Stimulated activated CD8-positive, alpha-beta memory T cell treated with anti-CD3 and anti-CD28 coated beads, Interleukin-7, amount 100 ng/mL, for 48 hours (primary cell): ENCODE measurements around the gene CDK15.

Source experiments
- DNase-seq, 2 donors: peaks; one replicate each; pipeline ENCODE4 v3.0.0-alpha.2; 2020; ENCODE audit warnings: low read depth in 1 of 2; ENCODE audit errors: extremely low read depth in 1 of 2

Gene CDK15

DNA sequence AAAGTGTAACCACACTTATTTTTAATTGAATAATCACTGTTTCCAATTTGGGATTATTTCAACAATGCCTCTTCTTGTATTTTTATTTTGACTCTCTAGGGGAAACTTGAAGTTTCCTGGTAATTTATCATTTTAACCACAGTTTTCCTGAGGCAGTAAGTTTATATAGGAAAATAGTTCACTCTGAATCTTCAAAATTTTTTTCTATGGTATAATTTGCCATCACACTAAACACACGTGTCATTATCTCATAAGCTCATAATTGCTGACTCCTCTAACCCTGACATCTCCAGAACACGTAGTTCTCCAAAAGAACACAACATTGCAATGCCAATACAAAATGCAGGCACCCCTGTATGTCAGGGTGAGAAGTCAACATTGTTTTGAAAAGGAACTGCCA is 125.1 kb downstream of the CDK15 start:
- DNase-seq, result no peak

DNA sequence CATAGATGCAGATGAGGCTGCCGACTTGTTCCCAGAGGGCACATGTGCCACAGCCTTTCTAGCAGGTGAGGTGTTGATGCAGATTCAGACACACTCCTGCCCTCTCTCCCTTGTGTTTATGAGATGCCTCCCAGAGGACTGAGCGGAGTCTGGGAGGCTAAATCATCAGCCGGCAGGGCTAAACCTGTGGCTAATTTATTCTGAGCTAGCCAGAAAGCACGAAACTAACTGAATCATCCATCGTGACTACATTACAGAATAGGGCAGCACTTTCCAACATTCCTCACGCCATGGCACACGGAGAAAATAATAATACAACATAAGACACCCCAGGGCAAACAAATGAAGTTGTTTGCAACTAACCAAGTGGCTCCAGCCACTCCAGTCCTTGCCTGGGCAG is 125.6 kb downstream of the CDK15 start:
- DNase-seq, result no peak

DNA sequence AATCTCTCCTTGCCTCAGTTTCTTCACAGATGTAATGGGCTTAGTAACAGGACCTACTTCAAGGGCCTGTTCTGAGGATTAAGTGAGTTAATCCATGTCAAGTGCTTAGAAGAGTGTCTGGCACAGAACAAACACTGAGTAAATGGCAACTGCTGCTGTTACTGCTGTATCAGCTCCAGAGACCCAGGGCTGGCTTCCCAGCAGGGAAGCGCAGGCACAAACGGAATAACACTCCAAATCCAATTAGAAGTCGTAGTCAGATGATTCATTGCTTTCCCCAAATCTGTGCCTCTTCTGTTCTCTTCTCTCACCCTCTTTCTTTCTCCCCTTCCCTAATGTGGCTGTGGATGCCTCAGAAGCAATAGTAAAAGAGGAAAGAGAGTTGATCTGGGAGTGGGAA is 126.2 kb downstream of the CDK15 start:
- DNase-seq, result no peak

DNA sequence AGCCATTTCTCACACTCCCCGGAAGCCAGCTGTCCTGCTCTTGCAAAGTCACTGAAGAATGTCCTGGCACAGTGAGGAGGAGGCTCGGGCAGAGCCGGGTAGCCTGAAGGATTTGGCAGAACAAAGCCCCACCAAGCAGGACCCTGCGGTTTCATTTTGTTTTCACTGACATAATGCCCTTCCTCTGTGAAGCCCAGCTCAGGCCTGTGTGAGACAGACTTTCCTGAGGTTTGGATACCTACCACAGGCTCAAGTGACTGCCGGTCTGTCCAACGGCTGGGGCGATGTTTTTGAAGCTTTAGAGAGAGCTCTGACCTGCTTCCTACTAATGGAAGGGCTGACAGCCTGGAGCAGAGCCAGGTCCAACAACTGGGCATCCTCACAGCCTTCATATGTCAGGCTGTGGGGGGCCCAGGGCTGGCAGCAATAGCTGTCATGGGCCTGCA is 127.5 kb downstream of the CDK15 start:
- DNase-seq, result no peak

DNA sequence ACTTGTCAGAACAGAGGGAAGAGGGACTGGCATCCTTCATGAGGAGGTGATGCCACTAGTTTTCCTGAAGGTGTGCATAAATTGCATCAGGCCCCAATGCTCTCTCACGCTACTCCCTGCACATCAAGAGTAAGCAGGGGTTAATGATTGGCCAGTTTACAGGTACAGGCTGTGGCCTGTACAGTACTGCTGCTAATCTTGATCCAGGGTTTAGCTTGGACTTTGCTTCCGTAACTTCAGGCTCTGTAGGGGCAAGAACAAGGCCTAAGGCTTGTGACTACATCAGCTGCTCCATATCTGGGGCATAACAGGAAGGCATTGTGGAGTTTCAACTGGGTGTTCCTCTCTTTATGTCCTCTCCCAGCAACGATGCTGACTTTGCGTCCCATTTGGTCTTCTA is 130.5 kb downstream of the CDK15 start:
- no peak for DNase-seq

DNA sequence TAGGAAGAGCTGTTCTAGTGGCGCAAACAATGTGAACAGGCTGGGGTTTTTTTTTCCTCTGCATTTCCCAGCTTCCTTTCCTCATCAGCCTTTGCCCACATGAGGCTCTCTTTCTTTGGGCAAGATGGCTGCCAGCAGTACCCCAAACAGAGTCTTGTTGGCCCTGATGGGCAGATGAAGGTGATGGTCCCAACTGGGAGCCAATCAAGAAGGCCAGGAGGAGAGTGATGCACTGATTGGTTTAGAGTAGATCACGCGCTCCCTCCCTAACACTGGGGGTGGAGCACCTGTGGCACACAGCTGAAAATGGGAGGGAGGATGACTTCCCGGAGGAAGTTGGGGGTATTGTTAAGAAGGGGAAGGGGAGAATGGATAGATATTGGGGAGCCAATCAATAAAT is 131.0 kb downstream of the CDK15 start:
- DNase-seq, result no peak

DNA sequence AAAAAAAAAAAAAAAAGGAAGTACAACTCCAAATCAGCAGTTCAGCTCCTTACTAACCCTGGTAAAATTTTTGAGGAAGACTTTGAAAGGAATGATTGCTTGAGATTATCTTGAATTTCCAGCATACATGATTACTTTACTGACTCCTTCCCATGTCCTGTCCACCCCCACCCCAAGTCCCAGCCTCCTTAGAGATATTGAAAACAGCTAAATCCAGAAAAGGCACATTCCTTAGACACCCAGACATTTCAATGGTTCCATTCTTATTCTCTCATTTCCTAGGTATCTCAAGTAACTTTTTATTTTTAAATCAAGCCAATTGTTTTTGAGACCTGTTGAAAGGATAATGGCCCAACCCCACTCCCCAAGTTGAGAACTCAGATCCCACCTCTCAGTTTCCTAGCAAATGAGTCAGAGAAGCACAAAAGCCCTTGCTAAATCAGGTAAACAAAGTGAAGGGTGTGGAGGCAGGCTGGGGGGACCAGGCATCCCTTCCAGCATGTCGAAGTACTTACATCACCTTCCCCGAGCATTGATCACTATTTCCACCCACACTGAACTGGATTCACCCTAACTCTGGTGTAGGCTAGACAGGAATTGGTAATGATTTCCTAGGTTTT is 131.9 kb downstream of the CDK15 start:
- DNase-seq, result no peak

DNA sequence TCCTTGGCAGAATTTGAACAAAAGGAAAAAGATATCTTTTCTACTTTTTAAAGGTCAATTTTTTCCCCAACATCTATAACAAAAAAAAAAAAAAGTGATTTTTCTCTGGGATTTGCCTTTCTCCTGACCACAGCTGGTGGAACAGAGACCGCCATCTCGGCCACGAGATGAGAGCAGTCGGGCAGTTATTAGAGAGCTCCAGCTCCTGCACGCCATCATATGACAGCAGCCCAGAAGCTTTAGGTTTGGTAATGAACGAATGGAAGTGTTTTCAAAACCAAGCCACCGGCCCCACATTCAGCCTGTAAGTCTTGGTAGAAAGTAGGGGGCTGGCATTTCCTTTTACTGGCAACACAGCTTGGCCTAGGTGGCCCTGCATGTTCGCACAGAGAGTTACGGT is 132.4 kb downstream of the CDK15 start:
- no peak for DNase-seq

DNA sequence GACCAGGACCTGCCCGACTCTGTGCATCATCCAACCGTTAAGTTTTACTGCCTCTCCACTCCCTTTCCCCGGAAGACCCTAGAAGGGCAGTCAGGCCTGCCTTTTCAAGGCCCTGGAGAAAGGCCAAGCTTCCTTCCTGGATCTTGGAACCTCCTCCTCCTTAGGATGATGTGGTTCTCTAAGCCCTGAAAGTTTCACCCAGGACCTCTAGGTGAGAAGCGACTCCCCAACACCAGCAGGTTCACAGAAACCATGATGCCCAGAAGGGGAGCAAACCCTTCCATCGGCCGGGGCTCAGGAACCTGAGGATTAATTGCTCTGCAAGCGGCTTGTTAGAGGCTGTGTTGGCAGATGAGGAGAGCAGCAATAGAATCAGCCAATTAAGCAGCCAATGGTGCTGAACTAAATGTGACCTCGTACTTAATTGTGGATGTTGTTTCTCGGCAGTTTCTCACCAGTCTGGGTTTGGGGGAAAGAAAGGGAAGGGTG is 133.2 kb downstream of the CDK15 start:
- DNase-seq, result no peak

DNA sequence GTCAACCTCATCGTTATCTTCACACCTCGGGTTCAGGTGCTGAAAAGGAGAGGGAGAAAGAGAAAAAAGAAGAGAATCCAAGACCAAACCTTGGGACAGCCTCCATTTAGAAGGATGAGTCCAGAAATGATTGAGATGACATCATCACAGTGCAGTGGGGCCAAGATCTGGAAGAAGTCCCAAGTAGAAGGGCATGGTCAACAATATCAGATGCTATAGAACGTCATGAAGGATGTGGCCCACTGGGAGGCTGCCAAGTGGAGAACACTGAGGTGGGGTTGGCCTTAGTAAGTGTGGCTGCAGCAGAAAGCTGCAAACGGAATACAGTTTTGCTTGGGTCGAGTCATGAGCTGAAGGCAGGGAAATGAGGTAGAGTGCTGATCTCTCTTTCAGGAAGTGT is 136.2 kb downstream of the CDK15 start:
- no peak for DNase-seq
